OCI-LY7 (cell line): Measurements from ENCODE around the gene PRPSAP2.

Experiments used
- CTCF ChIP-seq: fragments of 200-600 bp; sonication (generic); conservative IDR thresholded peaks from 2 replicates; pipeline ENCODE4 v1.5.1; 2014; ENCODE audit warnings: mild to moderate bottlenecking, antibody characterized with exemption, low read length, moderate library complexity, mixed read lengths
- EZH2phosphoT487 ChIP-seq: fragments of 200-600 bp; sonication (generic); IDR thresholded peaks from 2 replicates; pipeline ENCODE4 v1.6.1; 2018; ENCODE audit warnings: low read depth, borderline replicate concordance, mild to moderate bottlenecking, mixed run types, antibody characterized with exemption, low read length, moderate library complexity, mixed read lengths

GRCh38 chr17:18963126-18964017 is 105.4 kb downstream of the PRPSAP2 start:
- TF ChIP-seq CTCF (no peak), EZH2phosphoT487 (no peak)
